ENCODE measurements around the gene ZNF428. TPM values are rescaled to one million over a fixed set of nuclear protein-coding genes. Genes with fewer than 3 reads are reported as not detected.
A peak's percentile ranks its signal among the peaks of the same experiment; 100 is the strongest.

The ZNF428 gene
- total RNA-seq, 4 donors from 2014 or later = 3.0 to 17.1 (median 15.1) TPM

DNA sequence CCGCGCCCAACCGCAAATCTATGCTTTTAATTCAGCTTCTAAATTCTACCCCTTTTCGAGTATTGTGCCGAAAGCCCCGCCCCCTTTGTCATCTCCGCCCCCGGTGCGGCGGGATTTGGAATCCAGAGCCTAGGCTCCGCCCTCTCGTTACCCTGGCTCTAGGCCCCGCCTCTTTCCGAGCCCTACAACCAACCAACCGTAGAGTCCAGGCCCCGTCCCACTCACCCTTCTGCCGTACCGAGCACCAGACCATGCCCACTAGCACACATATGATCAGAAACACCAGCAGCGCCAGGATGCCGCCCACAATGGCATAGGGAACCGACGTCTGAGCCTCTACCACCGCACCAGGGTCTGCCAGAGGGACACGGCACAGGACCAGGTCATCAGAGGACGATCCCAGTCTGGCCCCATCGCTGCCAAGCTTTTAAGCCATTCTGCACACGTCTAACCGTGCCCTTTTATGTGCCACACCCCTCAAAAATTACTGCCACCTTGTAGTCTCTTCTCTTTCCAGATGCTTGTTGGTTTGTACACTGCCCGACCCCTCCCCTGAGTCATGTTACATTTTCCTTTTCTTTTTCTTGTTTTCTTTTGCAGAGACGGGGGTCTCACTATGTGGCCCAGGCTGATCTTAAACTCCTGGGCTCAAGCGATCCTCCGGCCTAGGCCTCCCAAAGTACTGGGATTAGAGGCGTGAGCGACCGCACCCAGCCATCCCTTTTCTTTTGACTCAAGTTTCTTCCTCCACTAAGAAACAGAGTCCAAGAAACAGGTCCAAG lies 4.7 kb upstream of the ZNF428 start:
- peaks cover 0 to 15% (median 8%) of the 10 kb centered on the region in 4 donors for H3K4me1 ChIP-seq
- H3K27me3 ChIP-seq = no peaks in the 10 kb centered on the region
- no peak for DNase-seq
- in situ Hi-C loops (cut with MboI; ENCODE audit: low pct_ligation_motif_present in 1 of 4, low pct_unique_long_range_greater_than_20kb in 1 of 4, low sequenced_read_pairs in 3 of 4) (no loop called here), intact Hi-C loops (cut with DNase I; ENCODE audit: low total_unique reads) (no loop called here)
- H3K36me3 ChIP-seq = no peaks in the 10 kb centered on the region
- 90 to 91% methylated on average over 18 to 35 of the region's 35 CpGs for WGBS, 2 donors (ENCODE audit: low coverage in 1 of 2)
- no peak for TF ChIP-seq POLR2AphosphoS5 (IDR thresholded peaks at IDR 0.05)
- no peak for TF ChIP-seq CTCF (IDR thresholded peaks at IDR 0.05)
- TF ChIP-seq EP300 (IDR thresholded peaks at IDR 0.05; ENCODE audit: low read depth) = no peak
- TF ChIP-seq POLR2A (IDR thresholded peaks at IDR 0.05) = no peak
- no peak overlapping the region for H3K4me3 ChIP-seq
- no peak overlapping the region for H3K27ac ChIP-seq
- no peaks in the 10 kb centered on the region for H3K9me3 ChIP-seq

DNA sequence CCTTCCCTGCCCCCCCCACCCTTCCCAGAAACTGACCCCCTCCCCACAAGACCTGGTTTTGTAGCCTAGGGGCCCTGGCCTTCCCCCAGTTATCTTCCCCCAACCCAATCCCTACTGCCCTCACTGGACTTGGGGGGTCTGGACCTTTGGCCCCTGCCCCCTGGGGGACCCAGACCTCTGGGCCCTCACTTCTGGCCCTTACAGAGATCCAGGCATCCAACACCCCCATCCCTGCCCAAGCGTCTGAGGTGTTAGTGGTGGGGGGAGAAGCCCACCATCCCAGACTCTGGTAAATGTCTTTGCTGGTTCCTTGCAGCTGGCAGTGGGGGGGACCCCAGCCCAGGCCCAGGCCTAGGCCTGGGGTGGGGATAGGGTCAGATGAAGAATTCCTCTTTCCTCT lies 3.5 kb upstream of the ZNF428 start:
- TF ChIP-seq POLR2AphosphoS5 (IDR thresholded peaks at IDR 0.05) = no peak

DNA sequence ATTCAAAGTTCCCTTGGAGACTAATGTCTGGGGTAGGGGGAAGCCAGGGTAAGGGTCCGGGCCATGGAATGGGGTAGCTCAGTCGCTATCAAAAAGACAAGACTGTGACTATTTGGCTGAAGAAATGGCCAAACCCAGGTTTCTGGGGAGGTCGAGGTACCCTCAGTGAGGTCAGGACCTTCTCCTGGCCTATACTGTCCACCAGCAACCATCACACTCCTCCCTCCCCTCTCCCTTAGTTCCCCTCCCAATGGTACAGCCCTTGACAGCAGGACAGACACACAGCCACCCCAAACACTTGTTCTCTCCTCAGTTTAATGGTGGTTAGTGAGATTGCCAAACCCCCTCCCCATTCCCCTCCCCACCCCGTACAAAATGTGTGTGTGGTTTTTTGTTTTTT lies 2.6 kb upstream of the ZNF428 start:
- TF ChIP-seq CTCF (IDR thresholded peaks at IDR 0.05) (no peak), POLR2A (IDR thresholded peaks at IDR 0.05) (no peak), POLR2AphosphoS5 (IDR thresholded peaks at IDR 0.05) (no peak), EP300 (IDR thresholded peaks at IDR 0.05; ENCODE audit: low read depth) (no peak)
- H3K36me3 ChIP-seq = no peaks in the 10 kb centered on the region
- H3K27me3 ChIP-seq = no peaks in the 10 kb centered on the region
- 66 to 89% methylated on average over 3 to 4 of the region's 4 CpGs for WGBS, 2 donors (ENCODE audit: low coverage in 1 of 2)
- no peak overlapping the region for H3K27ac ChIP-seq
- intact Hi-C loops (cut with DNase I; ENCODE audit: low total_unique reads) = no loop called here
- DNase-seq = no peak
- H3K4me1 ChIP-seq = peaks cover 0 to 23% (median 14%) of the 10 kb centered on the region in 4 donors
- in situ Hi-C loops (cut with MboI; ENCODE audit: low pct_ligation_motif_present in 1 of 4, low pct_unique_long_range_greater_than_20kb in 1 of 4, low sequenced_read_pairs in 3 of 4) = no loop called here
- H3K9me3 ChIP-seq = no peaks in the 10 kb centered on the region
- no peak overlapping the region for H3K4me3 ChIP-seq

More for the DNA sequence above, 3.5 kb upstream of the ZNF428 start:
- WGBS, 2 donors (ENCODE audit: low coverage in 1 of 2) = 100% methylated on average over 1 of the region's 1 CpG; no CpG with 5 or more reads in 1 of the 2 donors
- no peak for DNase-seq
- intact Hi-C loops (cut with DNase I; ENCODE audit: low total_unique reads) (no loop called here), in situ Hi-C loops (cut with MboI; ENCODE audit: low pct_ligation_motif_present in 1 of 4, low pct_unique_long_range_greater_than_20kb in 1 of 4, low sequenced_read_pairs in 3 of 4) (no loop called here)
- Histone ChIP-seq H3K9me3 (no peaks in the 10 kb centered on the region), H3K27me3 (no peaks in the 10 kb centered on the region), H3K36me3 (no peaks in the 10 kb centered on the region), H3K27ac (no peak overlapping the region), H3K4me1 (peaks cover 0 to 23% (median 14%) of the 10 kb centered on the region in 4 donors), H3K4me3 (no peak overlapping the region)

DNA sequence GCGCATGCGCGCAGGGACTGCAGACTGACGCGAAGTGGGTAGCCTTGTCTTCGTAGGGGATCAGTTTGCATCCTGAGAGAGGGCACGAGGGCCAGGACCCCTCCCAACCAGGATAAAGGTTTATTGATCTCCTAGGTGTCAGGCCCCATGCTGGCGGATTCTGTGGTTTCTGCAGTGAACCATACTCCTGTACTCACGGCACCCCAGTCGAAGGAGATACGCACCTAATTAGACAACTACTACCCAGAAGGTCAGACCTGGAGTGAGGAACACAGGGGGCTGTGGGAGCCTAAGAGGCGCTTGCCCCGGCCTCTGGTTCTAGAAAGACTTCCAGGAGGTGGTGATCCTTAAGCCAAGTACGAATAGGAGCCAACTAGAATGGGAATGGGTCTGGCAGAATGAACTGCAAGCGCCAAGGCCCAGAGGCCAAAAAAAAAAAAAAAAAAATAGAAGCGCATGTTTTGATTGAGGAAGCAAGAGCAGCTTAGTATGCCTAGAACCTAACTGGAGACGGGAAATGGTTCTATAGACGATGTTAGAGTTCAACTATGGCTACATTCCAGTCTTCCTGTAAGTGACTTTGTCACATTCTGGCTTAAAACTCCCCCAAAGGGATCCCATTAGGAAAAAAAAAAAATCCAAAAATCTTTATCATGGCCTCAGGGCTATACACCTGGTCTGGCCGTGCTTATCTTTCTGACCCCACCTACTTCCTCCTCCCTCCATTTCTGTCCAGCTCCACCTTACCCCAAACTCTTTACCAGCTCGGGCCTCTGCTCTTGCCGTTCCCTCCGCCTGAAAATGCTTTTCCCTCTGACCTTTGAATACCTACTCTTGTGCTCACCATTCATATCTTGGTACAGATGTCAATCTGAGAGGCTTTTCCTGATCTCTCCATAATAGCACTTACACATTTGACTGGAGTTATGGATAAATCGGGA lies 902 bp upstream of the ZNF428 start:
- Histone ChIP-seq H3K4me3 (peak overlapping the region; percentile 65 to 91 (median 70)), H3K36me3 (no peaks in the 10 kb centered on the region), H3K27ac (peak overlapping the region; percentile 88 to 98 (median 94)), H3K4me1 (peaks cover 0 to 21% (median 14%) of the 10 kb centered on the region in 4 donors), H3K27me3 (no peaks in the 10 kb centered on the region), H3K9me3 (no peaks in the 10 kb centered on the region)
- intact Hi-C loops (cut with DNase I; ENCODE audit: low total_unique reads) = no loop called here
- WGBS, 2 donors (ENCODE audit: low coverage in 1 of 2) = 50 to 79% methylated on average over 7 to 21 of the region's 23 CpGs
- no peak for DNase-seq
- no peak for TF ChIP-seq POLR2AphosphoS5 (IDR thresholded peaks at IDR 0.05)
- TF ChIP-seq EP300 (IDR thresholded peaks at IDR 0.05; ENCODE audit: low read depth) = no peak
- no peak for TF ChIP-seq CTCF (IDR thresholded peaks at IDR 0.05)
- in situ Hi-C loops (cut with MboI; ENCODE audit: low pct_ligation_motif_present in 1 of 4, low pct_unique_long_range_greater_than_20kb in 1 of 4, low sequenced_read_pairs in 3 of 4) = no loop called here

Measured in transverse colon (tissue), 4 donors.